Measurements from ENCODE around the gene SLC25A21. TPM values are rescaled to one million over a fixed set of nuclear protein-coding genes. Genes with fewer than 3 reads are reported as not detected.

SLC25A21 gene
- total RNA-seq, 5 donors from 2014 or later (not counting 1 experiment from before 2014, with no cell fraction given) = not detected

- Histone ChIP-seq H3K9me3 (no peaks in the 10 kb centered on the region), H3K27me3 (replicated peaks in 1 of 2; ENCODE audit: control insufficient read depth in 2 of 2, extremely low read depth in 1 of 2, insufficient read depth in 2 of 2, low read length in 1 of 2) (no peaks in the 10 kb centered on the region), H3K4me3 (ENCODE audit: control insufficient read depth in 1 of 2, extremely low read depth in 1 of 2, low read length in 1 of 2) (no peak overlapping the region), H3K27ac (ENCODE audit: low read length) (no peak overlapping the region), H3K36me3 (ENCODE audit: control insufficient read depth in 2 of 2, extremely low read depth in 1 of 2, insufficient read depth in 1 of 2, low read length in 1 of 2) (no peaks in the 10 kb centered on the region), H3K4me1 (ENCODE audit: control insufficient read depth in 1 of 2, extremely low read depth in 1 of 2, insufficient read depth in 2 of 2, low read length in 2 of 2) (no peaks in the 10 kb centered on the region)
- WGBS (ENCODE audit: insufficient coverage) = no CpG with 5 or more reads among the region's 3 CpGs
- H3K27me3 Mint-ChIP-seq = peaks cover 1 to 7% of the 10 kb centered on the region in 2 donors
- CTCF ChIA-PET = no interaction called here
- H3K27ac Mint-ChIP-seq = no peak overlapping the region
- H3K36me3 Mint-ChIP-seq = no peaks in the 10 kb centered on the region
- POLR2A ChIA-PET = no interaction called here
- no peak for DNase-seq
- no peak overlapping the region for H3K4me3 Mint-ChIP-seq
- peaks cover 4 to 6% (median 5%) of the 10 kb centered on the region in 3 donors for H3K9me3 Mint-ChIP-seq
- no peak for ATAC-seq (replicated peaks in 1 of 4)
- H3K4me1 Mint-ChIP-seq = no peaks in the 10 kb centered on the region
Measured at GRCh38 chr14:36633580-36633979, 538.8 kb downstream of the SLC25A21 start.

Other genes starting within 250 kb of the SLC25A21 start
- gene MIPOL1, start 25.3 kb upstream of the SLC25A21 start, total RNA-seq = under 1 TPM in 4 of 5 donors, not detected in 1; 0.20 to 0.49 (median 0.29) TPM